SK-N-SH (cell line): Measurements from ENCODE around the gene PTS. TPM values are rescaled to one million over a fixed set of nuclear protein-coding genes. Genes with fewer than 3 reads are reported as not detected.

Experiments
- CTCF ChIA-PET: fragments of 300-600, 350-600 bp; formaldehyde crosslinking; extraction: SDS; loops from one replicate; lab custom pipeline; 2021; lab: Yijun Ruan, JAX
- POLR2A ChIA-PET: fragments of 350-600 bp; sonication (Branson Sonifier 250); formaldehyde crosslinking; extraction: SDS; loops from one replicate; lab custom pipeline; 2020; ENCODE audit warnings: antibody characterized with exemption, inconsistent platforms; lab: Yijun Ruan, JAX
- DNase-seq: peaks from one replicate; pipeline ENCODE4 v3.0.0; 2012
- H2AFZ ChIP-seq: fragments of 200-600 bp; sonication (generic); 2 replicates; pipeline ENCODE4 v1.8.1; 2016; ENCODE audit warnings: antibody characterized with exemption, mild to moderate bottlenecking, low read depth
- H3F3A ChIP-seq: fragments of 200-600 bp; sonication (generic); replicated peaks from 2 replicates; pipeline ENCODE3; 2016; ENCODE audit warnings: antibody characterized with exemption, mild to moderate bottlenecking; ENCODE audit not compliant: insufficient read depth
- H3K27ac ChIP-seq, 2 experiments: fragments of 200-500 bp in 1 of 2; fragments of 200-600 bp in 1 of 2; sonication (Bioruptor generic) in 1 of 2; sonication (generic), shearing (Covaris generic) in 1 of 2; 2 replicates each; pipeline versions ENCODE4 v1.5.1 to v1.6.1; 2014 to 2016; ENCODE audit warnings: low read depth in 2 of 2, inconsistent platforms in 1 of 2, low read length in 1 of 2, mild to moderate bottlenecking in 1 of 2, mixed read lengths in 1 of 2
- H3K27me3 ChIP-seq: fragments of 200-600 bp; sonication (generic), shearing (Covaris generic); 2 replicates; pipeline ENCODE4 v1.6.1; 2016; ENCODE audit warnings: mixed run types; ENCODE audit not compliant: insufficient read depth
- H3K36me3 ChIP-seq, 2 experiments: fragments of 200-500 bp in 1 of 2; fragments of 200-600 bp in 1 of 2; sonication (Bioruptor generic) in 1 of 2; sonication (generic) in 1 of 2; replicated peaks in 1 of 2; 2 replicates each; pipeline versions ENCODE3 to v1.5.1; 2014 to 2016; ENCODE audit warnings: low read length in 1 of 2, mild to moderate bottlenecking in 1 of 2; ENCODE audit not compliant: insufficient read depth in 2 of 2, control insufficient read depth in 1 of 2
- H3K4me1 ChIP-seq, 2 experiments: fragments of 200-500 bp in 1 of 2; fragments of 200-600 bp in 1 of 2; sonication (Bioruptor generic) in 1 of 2; sonication (generic), shearing (Covaris generic) in 1 of 2; 2 replicates each; pipeline versions ENCODE4 v1.5.1 to v1.6.1; 2014 to 2016; ENCODE audit warnings: low read depth in 1 of 2, low read length in 1 of 2, mixed run types in 1 of 2; ENCODE audit not compliant: insufficient read depth in 2 of 2, control insufficient read depth in 1 of 2
- H3K4me2 ChIP-seq: fragments of 200-600 bp; sonication (generic), shearing (Covaris generic); 2 replicates; pipeline ENCODE4 v1.6.1; 2017; ENCODE audit warnings: mixed run types
- H3K4me3 ChIP-seq, 2 experiments: fragments of 200-500 bp in 1 of 2; fragments of 200-600 bp in 1 of 2; sonication (Bioruptor generic) in 1 of 2; sonication (generic), shearing (Covaris generic) in 1 of 2; 2 replicates each; pipeline versions ENCODE4 v1.5.1 to v1.8.1; 2014 to 2016; ENCODE audit warnings: low read depth in 2 of 2, inconsistent platforms in 1 of 2, low read length in 1 of 2, mild to moderate bottlenecking in 1 of 2, mixed read lengths in 1 of 2, moderate library complexity in 1 of 2
- H3K79me2 ChIP-seq: fragments of 200-600 bp; sonication (generic); 2 replicates; pipeline ENCODE4 v1.8.1; 2017; ENCODE audit warnings: mild to moderate bottlenecking; ENCODE audit not compliant: insufficient read depth
- H3K9ac ChIP-seq: fragments of 200-600 bp; sonication (generic); 2 replicates; pipeline ENCODE4 v1.6.1; 2017; ENCODE audit warnings: mixed run types
- H3K9me2 ChIP-seq: fragments of 200-600 bp; sonication (generic); 2 replicates; pipeline ENCODE4 v1.6.1; 2017; ENCODE audit warnings: mixed run types
- H3K9me3 ChIP-seq: fragments of 200-600 bp; sonication (generic); 2 replicates; pipeline ENCODE4 v1.6.1; 2017; ENCODE audit warnings: mixed run types, mild to moderate bottlenecking, moderate library complexity
- H4K20me1 ChIP-seq: fragments of 200-600 bp; sonication (generic); 2 replicates; pipeline ENCODE4 v1.6.1; 2017; ENCODE audit warnings: mild to moderate bottlenecking, mixed run types; ENCODE audit not compliant: insufficient read depth
- ELF1 ChIP-seq: IDR thresholded peaks from 2 replicates; pipeline ENCODE4 v1.4.0; 2012
- EP300 ChIP-seq, 2 experiments: IDR thresholded peaks; 2 replicates each; pipeline versions ENCODE4 v1.4.0 to v1.6.1; 2012; ENCODE audit warnings: borderline replicate concordance in 1 of 2, low read depth in 1 of 2, low read length in 1 of 2
- FOSL2 ChIP-seq: IDR thresholded peaks from 2 replicates; pipeline ENCODE4 v1.4.0; 2012; ENCODE audit warnings: low read depth, mild to moderate bottlenecking, moderate library complexity, borderline replicate concordance
- FOXJ3 ChIP-seq: sonication (generic); formaldehyde crosslinking; IDR thresholded peaks from 2 replicates; pipeline ENCODE4 v1.5.1; 2020; ENCODE audit warnings: mild to moderate bottlenecking, missing genetic modification reagents
- FOXM1 ChIP-seq: IDR thresholded peaks from 2 replicates; pipeline ENCODE4 v1.4.0; 2012; ENCODE audit warnings: low read depth, mild to moderate bottlenecking
- GABPA ChIP-seq: IDR thresholded peaks from 2 replicates; pipeline ENCODE4 v1.4.0; 2012; ENCODE audit warnings: low read depth, mild to moderate bottlenecking
- MXI1 ChIP-seq: IDR thresholded peaks from 2 replicates; pipeline ENCODE4 v1.6.1; 2012; ENCODE audit warnings: mild to moderate bottlenecking, low read depth, low read length, improper control_type of control experiment
- NRF1 ChIP-seq: IDR thresholded peaks from 2 replicates; pipeline ENCODE4 v1.6.1; 2012; ENCODE audit warnings: low read depth, mild to moderate bottlenecking, low read length
- RAD21 ChIP-seq: IDR thresholded peaks from 2 replicates; pipeline ENCODE4 v1.6.1; 2012; ENCODE audit warnings: mild to moderate bottlenecking, low read length
- TAF1 ChIP-seq: IDR thresholded peaks from 2 replicates; pipeline ENCODE4 v1.6.1; 2012; ENCODE audit warnings: low read depth, mild to moderate bottlenecking, low read length, moderate library complexity, borderline replicate concordance
- TCF12 ChIP-seq: IDR thresholded peaks from 2 replicates; pipeline ENCODE4 v1.4.0; 2012
- TEAD4 ChIP-seq: IDR thresholded peaks from 2 replicates; pipeline ENCODE4 v1.4.0; 2012; ENCODE audit warnings: mild to moderate bottlenecking, borderline replicate concordance; ENCODE audit not compliant: insufficient read depth
- WGBS: methylation state at CpG from one replicate; pipeline ENCODE4 v1.1.6; 2017; ENCODE audit warnings: low lambda C conversion rate; 5-methylcytosine and 5-hydroxymethylcytosine counted together
- polyA plus RNA-seq, 3 experiments: library from polyadenylated mRNA; depleted of rRNA; stranded (reverse); fragments of >200 nt; gene quantifications; 2 replicates each; pipeline ENCODE4 v1.2.3, GENCODE V29; 2012
- TF ChIP-seq, protein P1 (sequence below): fragments of 150-350 bp; IDR thresholded peaks from 2 replicates; pipeline ENCODE4 v1.6.1; 2017; ENCODE audit warnings: antibody characterized with exemption, low read length, low read depth, borderline replicate concordance
- TF ChIP-seq, protein P2 (sequence below): IDR thresholded peaks from 2 replicates; pipeline ENCODE4 v1.4.0; 2012; ENCODE audit warnings: low read depth, borderline replicate concordance
- TF ChIP-seq, protein P3 (sequence below): IDR thresholded peaks from 2 replicates; pipeline ENCODE4 v1.4.0; 2012; ENCODE audit warnings: low read depth, borderline replicate concordance
- TF ChIP-seq, protein P4 (sequence below): fragments of 200-600 bp; sonication (generic); IDR thresholded peaks from 2 replicates; pipeline ENCODE4 v1.6.1; 2017; ENCODE audit warnings: antibody characterized with exemption, mild to moderate bottlenecking, moderate library complexity
- TF ChIP-seq, protein P5 (sequence below): IDR thresholded peaks from 2 replicates; pipeline ENCODE4; 2012

The PTS gene
- polyA plus RNA-seq, 1 of the 3 experiments (the other 2 are of a cell fraction): 54.0 TPM

- TF ChIP-seq, protein P1, sequence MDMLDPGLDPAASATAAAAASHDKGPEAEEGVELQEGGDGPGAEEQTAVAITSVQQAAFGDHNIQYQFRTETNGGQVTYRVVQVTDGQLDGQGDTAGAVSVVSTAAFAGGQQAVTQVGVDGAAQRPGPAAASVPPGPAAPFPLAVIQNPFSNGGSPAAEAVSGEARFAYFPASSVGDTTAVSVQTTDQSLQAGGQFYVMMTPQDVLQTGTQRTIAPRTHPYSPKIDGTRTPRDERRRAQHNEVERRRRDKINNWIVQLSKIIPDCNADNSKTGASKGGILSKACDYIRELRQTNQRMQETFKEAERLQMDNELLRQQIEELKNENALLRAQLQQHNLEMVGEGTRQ: no peak
- TF ChIP-seq RAD21 (no peak), EP300 (IDR thresholded peaks at IDR 0.05; ENCODE audit: borderline replicate concordance in 1 of 2, low read depth in 1 of 2, low read length in 1 of 2) (no peak)
- TF ChIP-seq, protein P2, sequence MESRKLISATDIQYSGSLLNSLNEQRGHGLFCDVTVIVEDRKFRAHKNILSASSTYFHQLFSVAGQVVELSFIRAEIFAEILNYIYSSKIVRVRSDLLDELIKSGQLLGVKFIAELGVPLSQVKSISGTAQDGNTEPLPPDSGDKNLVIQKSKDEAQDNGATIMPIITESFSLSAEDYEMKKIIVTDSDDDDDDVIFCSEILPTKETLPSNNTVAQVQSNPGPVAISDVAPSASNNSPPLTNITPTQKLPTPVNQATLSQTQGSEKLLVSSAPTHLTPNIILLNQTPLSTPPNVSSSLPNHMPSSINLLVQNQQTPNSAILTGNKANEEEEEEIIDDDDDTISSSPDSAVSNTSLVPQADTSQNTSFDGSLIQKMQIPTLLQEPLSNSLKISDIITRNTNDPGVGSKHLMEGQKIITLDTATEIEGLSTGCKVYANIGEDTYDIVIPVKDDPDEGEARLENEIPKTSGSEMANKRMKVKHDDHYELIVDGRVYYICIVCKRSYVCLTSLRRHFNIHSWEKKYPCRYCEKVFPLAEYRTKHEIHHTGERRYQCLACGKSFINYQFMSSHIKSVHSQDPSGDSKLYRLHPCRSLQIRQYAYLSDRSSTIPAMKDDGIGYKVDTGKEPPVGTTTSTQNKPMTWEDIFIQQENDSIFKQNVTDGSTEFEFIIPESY: no peak
- TF ChIP-seq, all 33 proteins: peak for 0
These were observed 2.5 kb downstream of the PTS start (continued) for GRCh38 chr11:112228706-112229105.

- Histone ChIP-seq H3K9me2 (no peaks in the 10 kb centered on the region), H3K27me3 (no peaks in the 10 kb centered on the region), H3K4me3 (no peak overlapping the region), H3K9me3 (no peaks in the 10 kb centered on the region), H3K79me2 (peaks cover 51% of the 10 kb centered on the region), H3K27ac (no peak overlapping the region), H3F3A (no peaks in the 10 kb centered on the region), H3K4me2 (no peak overlapping the region), H3K4me1 (peaks cover 13 to 14% of the 10 kb centered on the region in 2 experiments; a peak in 3 of 4 replicates), H2AFZ (no peak overlapping the region), H3K36me3 (peaks cover 42 to 50% of the 10 kb centered on the region in 2 experiments), H4K20me1 (no peaks in the 10 kb centered on the region), H3K9ac (no peak overlapping the region)
- POLR2A ChIA-PET: no interaction called here
- 98% methylated on average over 7 of the region's 7 CpGs for WGBS
- CTCF ChIA-PET: interaction anchor here (17.1 kb wide), 1 partner anchor 46 kb away, joined by 620 read pairs; the partner anchor contains the start of gene PLET1
- no peak for DNase-seq
- TF ChIP-seq FOSL2: no peak
- no peak for TF ChIP-seq MXI1
- TF ChIP-seq, protein P1: no peak
- TF ChIP-seq GABPA: no peak
- no peak for TF ChIP-seq ELF1
- no peak for TF ChIP-seq TCF12
- TF ChIP-seq, protein P3, sequence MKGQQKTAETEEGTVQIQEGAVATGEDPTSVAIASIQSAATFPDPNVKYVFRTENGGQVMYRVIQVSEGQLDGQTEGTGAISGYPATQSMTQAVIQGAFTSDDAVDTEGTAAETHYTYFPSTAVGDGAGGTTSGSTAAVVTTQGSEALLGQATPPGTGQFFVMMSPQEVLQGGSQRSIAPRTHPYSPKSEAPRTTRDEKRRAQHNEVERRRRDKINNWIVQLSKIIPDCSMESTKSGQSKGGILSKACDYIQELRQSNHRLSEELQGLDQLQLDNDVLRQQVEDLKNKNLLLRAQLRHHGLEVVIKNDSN: no peak
- TF ChIP-seq FOXJ3 (CRISPR knock-in tag): no peak
- TF ChIP-seq, protein P4, sequence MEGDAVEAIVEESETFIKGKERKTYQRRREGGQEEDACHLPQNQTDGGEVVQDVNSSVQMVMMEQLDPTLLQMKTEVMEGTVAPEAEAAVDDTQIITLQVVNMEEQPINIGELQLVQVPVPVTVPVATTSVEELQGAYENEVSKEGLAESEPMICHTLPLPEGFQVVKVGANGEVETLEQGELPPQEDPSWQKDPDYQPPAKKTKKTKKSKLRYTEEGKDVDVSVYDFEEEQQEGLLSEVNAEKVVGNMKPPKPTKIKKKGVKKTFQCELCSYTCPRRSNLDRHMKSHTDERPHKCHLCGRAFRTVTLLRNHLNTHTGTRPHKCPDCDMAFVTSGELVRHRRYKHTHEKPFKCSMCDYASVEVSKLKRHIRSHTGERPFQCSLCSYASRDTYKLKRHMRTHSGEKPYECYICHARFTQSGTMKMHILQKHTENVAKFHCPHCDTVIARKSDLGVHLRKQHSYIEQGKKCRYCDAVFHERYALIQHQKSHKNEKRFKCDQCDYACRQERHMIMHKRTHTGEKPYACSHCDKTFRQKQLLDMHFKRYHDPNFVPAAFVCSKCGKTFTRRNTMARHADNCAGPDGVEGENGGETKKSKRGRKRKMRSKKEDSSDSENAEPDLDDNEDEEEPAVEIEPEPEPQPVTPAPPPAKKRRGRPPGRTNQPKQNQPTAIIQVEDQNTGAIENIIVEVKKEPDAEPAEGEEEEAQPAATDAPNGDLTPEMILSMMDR: no peak
- no peak for TF ChIP-seq NRF1
- TF ChIP-seq TEAD4: no peak
- no peak for TF ChIP-seq EP300 (IDR thresholded peaks at IDR 0.05; ENCODE audit: borderline replicate concordance in 1 of 2, low read depth in 1 of 2, low read length in 1 of 2)
- TF ChIP-seq, protein P2: no peak
- no peak for TF ChIP-seq FOXM1
- TF ChIP-seq, protein P5, sequence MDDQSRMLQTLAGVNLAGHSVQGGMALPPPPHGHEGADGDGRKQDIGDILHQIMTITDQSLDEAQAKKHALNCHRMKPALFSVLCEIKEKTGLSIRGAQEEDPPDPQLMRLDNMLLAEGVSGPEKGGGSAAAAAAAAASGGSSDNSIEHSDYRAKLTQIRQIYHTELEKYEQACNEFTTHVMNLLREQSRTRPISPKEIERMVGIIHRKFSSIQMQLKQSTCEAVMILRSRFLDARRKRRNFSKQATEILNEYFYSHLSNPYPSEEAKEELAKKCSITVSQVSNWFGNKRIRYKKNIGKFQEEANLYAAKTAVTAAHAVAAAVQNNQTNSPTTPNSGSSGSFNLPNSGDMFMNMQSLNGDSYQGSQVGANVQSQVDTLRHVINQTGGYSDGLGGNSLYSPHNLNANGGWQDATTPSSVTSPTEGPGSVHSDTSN: no peak
- no peak for TF ChIP-seq TAF1
These were observed 2.9 kb downstream of the PTS start for GRCh38 chr11:112229159-112229558.
